ENCODE data around the gene NRXN3. TPM values are rescaled to one million over a fixed set of nuclear protein-coding genes. Genes with fewer than 3 reads are reported as not detected.

NRXN3 gene
- total RNA-seq, 1 experiment from 2014 or later = not detected

- ATAC-seq = no peak
- intact Hi-C loops (cut with micrococcal nuclease; ENCODE audit: unreplicated experiment) = no loop called here
- DNase-seq (ENCODE audit: low read depth, low spot score) = no peak
These were observed 1671.3 kb downstream of the NRXN3 start for GRCh38 chr14:79841433-79841832.

GRCh38 chr14:79842270-79842669 is 1672.1 kb downstream of the NRXN3 start:
- intact Hi-C loops (cut with micrococcal nuclease; ENCODE audit: unreplicated experiment) (no loop called here), in situ Hi-C loops (cut with HindIII; ENCODE audit: low pct_unique_long_range_greater_than_20kb, low sequenced_read_pairs) (no loop called here)
- Histone ChIP-seq H3K4me3 (ENCODE audit: low read depth in 2 of 2, low read length in 2 of 2) (no peak overlapping the region), H3K27ac (ENCODE audit: low read length) (no peak overlapping the region), H3K4me1 (ENCODE audit: control insufficient read depth, insufficient read depth, low read length) (no peaks in the 10 kb centered on the region), H3K36me3 (ENCODE audit: control insufficient read depth, insufficient read depth, low read length) (no peaks in the 10 kb centered on the region), H3K27me3 (ENCODE audit: control insufficient read depth, insufficient read depth, low read length) (no peaks in the 10 kb centered on the region), H3K9me3 (ENCODE audit: control insufficient read depth, insufficient read depth, low read depth, low read length) (no peaks in the 10 kb centered on the region)
- DNase-seq (ENCODE audit: low read depth, low spot score) = no peak
- TF ChIP-seq TCF7L2 (IDR thresholded peaks at IDR 0.05; ENCODE audit: low read depth, low read length) = no peak
- TF ChIP-seq CTCF (IDR thresholded peaks at IDR 0.05) = no peak
- no peak for TF ChIP-seq POLR2AphosphoS5 (IDR thresholded peaks at IDR 0.05; ENCODE audit: low read depth, low read length)
- no peak for TF ChIP-seq SIN3A (IDR thresholded peaks at IDR 0.05; ENCODE audit: borderline replicate concordance, insufficient read depth, low read depth, low read length)
- no peak for TF ChIP-seq REST (IDR thresholded peaks at IDR 0.05; ENCODE audit: insufficient read depth in 1 of 2, low read depth in 2 of 2, low read length in 1 of 2)
- CTCF ChIA-PET = no interaction called here
- BruUV-seq (replicated peaks) = no TSS peak
- POLR2A ChIA-PET = no interaction called here
- no peak for ATAC-seq

More at GRCh38 chr14:79841433-79841832, 1671.3 kb downstream of the NRXN3 start:
- no peaks in the 10 kb centered on the region for H3K9me3 ChIP-seq (ENCODE audit: control insufficient read depth, insufficient read depth, low read depth, low read length)
- H3K36me3 ChIP-seq (ENCODE audit: control insufficient read depth, insufficient read depth, low read length) = no peaks in the 10 kb centered on the region
- H3K4me1 ChIP-seq (ENCODE audit: control insufficient read depth, insufficient read depth, low read length) = no peaks in the 10 kb centered on the region
- H3K27me3 ChIP-seq (ENCODE audit: control insufficient read depth, insufficient read depth, low read length) = no peaks in the 10 kb centered on the region
- H3K4me3 ChIP-seq (ENCODE audit: low read depth in 2 of 2, low read length in 2 of 2) = no peak overlapping the region
- POLR2A ChIA-PET = no interaction called here
- no TSS peak for BruUV-seq (replicated peaks)
- no peak overlapping the region for H3K27ac ChIP-seq (ENCODE audit: low read length)
- TF ChIP-seq TCF7L2 (IDR thresholded peaks at IDR 0.05; ENCODE audit: low read depth, low read length) (no peak), CTCF (IDR thresholded peaks at IDR 0.05) (no peak), REST (IDR thresholded peaks at IDR 0.05; ENCODE audit: insufficient read depth in 1 of 2, low read depth in 2 of 2, low read length in 1 of 2) (no peak), POLR2AphosphoS5 (IDR thresholded peaks at IDR 0.05; ENCODE audit: low read depth, low read length) (no peak), SIN3A (IDR thresholded peaks at IDR 0.05; ENCODE audit: borderline replicate concordance, insufficient read depth, low read depth, low read length) (no peak)
- in situ Hi-C loops (cut with HindIII; ENCODE audit: low pct_unique_long_range_greater_than_20kb, low sequenced_read_pairs) = no loop called here
- CTCF ChIA-PET = no interaction called here

Data from Panc1 (cell line).